ENCODE results near the gene TMEM163. TPM values are rescaled to one million over a fixed set of nuclear protein-coding genes. Genes with fewer than 3 reads are reported as not detected.

The TMEM163 gene
- total RNA-seq, 1 experiment from 2014 or later, result 2.5 TPM

DNA sequence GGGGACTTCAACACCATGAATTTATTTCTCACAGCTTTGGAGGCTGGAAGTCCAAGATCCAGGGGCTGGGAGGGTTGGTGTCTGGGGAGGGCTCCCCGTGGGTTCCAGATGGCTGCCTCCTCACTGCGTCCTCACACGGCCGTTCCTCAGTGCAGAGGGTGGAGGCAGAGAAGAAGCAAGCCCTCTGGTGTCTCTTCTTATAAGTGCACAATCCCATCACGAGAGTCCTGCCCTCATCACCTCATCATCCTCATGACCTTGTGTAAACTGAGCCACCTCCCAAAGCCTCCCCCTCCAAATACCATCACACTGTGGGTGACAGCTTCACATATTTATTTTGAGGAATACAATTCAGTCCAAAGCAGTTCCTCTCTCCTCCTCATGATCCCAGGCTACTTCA, 26.3 kb downstream of the TMEM163 start:
- no peaks in the 10 kb centered on the region for H3K27me3 Mint-ChIP-seq (ENCODE audit: unreplicated experiment)
- no peak for DNase-seq
- intact Hi-C loops (cut with micrococcal nuclease; ENCODE audit: unreplicated experiment), result no loop called here
- CTCF ChIA-PET, result no interaction called here
- no peak overlapping the region for H3K4me3 Mint-ChIP-seq (ENCODE audit: low read depth, unreplicated experiment)
- no peaks in the 10 kb centered on the region for H3K4me1 Mint-ChIP-seq (ENCODE audit: low read depth, unreplicated experiment)
- H3K9me3 Mint-ChIP-seq (ENCODE audit: low read depth, unreplicated experiment), result no peaks in the 10 kb centered on the region
- no TSS peak for BruUV-seq (replicated peaks)
- H3K36me3 Mint-ChIP-seq (ENCODE audit: insufficient read depth, unreplicated experiment), result no peaks in the 10 kb centered on the region
- TF ChIP-seq, protein P1, sequence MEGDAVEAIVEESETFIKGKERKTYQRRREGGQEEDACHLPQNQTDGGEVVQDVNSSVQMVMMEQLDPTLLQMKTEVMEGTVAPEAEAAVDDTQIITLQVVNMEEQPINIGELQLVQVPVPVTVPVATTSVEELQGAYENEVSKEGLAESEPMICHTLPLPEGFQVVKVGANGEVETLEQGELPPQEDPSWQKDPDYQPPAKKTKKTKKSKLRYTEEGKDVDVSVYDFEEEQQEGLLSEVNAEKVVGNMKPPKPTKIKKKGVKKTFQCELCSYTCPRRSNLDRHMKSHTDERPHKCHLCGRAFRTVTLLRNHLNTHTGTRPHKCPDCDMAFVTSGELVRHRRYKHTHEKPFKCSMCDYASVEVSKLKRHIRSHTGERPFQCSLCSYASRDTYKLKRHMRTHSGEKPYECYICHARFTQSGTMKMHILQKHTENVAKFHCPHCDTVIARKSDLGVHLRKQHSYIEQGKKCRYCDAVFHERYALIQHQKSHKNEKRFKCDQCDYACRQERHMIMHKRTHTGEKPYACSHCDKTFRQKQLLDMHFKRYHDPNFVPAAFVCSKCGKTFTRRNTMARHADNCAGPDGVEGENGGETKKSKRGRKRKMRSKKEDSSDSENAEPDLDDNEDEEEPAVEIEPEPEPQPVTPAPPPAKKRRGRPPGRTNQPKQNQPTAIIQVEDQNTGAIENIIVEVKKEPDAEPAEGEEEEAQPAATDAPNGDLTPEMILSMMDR (IDR thresholded peaks at IDR 0.05; ENCODE audit: unreplicated experiment), result no peak
- no peak overlapping the region for H3K27ac Mint-ChIP-seq (ENCODE audit: unreplicated experiment)

DNA sequence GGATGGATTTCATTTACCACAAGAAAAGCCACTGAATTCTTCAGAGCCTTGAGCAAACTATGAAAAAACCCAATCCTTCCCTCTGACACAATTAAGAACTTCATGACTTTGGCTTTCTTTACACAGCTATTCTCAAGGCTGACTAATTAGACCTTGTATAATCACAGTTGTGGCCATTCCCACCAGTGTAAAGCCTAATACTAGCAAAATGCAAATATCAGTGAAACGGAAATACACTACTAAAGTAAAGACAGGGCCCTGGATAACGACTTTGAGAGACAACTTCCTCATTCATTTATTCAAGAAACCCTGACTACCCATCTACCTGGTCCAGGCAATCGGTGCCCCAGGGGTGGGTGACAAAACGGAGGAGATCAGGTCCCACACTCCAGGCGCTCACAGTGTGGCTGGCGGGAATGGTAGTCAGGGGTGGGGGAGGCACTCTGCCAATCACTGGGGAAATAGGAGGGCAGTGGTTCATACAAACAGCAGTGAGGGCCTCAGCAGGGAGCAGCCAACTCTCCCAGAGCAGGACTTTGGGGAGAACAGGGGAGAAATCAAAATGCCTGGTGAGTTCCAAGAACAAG, 28.1 kb downstream of the TMEM163 start:
- Mint-ChIP-seq H3K4me1 (ENCODE audit: low read depth, unreplicated experiment) (no peaks in the 10 kb centered on the region), H3K27ac (ENCODE audit: unreplicated experiment) (no peak overlapping the region), H3K4me3 (ENCODE audit: low read depth, unreplicated experiment) (no peak overlapping the region), H3K27me3 (ENCODE audit: unreplicated experiment) (no peaks in the 10 kb centered on the region), H3K9me3 (ENCODE audit: low read depth, unreplicated experiment) (no peaks in the 10 kb centered on the region), H3K36me3 (ENCODE audit: insufficient read depth, unreplicated experiment) (no peaks in the 10 kb centered on the region)
- TF ChIP-seq, protein P1 (IDR thresholded peaks at IDR 0.05; ENCODE audit: unreplicated experiment), result no peak
- no peak for DNase-seq
- intact Hi-C loops (cut with micrococcal nuclease; ENCODE audit: unreplicated experiment), result no loop called here
- BruUV-seq (replicated peaks), result no TSS peak
- CTCF ChIA-PET, result no interaction called here

DNA sequence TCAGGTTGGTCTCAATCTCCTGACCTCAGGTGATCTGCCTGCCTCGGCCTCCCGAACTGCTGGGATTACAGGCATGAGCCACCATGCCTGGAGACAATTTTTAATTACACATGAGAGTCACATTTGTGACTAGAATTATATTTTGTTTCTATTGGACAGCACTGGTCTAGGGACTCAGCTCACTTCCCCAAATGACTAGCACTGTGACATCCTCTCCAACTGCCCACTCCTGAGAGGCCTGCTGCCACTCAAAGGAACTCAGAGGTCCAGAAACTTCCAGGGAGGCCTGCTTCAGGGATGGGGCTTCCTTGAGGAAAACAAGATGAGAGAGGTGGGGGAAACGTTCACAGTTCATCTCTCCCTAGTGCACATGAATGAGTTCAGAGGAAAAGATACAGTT, 29.5 kb downstream of the TMEM163 start:
- Mint-ChIP-seq H3K27ac (ENCODE audit: unreplicated experiment) (no peak overlapping the region), H3K36me3 (ENCODE audit: insufficient read depth, unreplicated experiment) (no peaks in the 10 kb centered on the region), H3K27me3 (ENCODE audit: unreplicated experiment) (no peaks in the 10 kb centered on the region), H3K9me3 (ENCODE audit: low read depth, unreplicated experiment) (no peaks in the 10 kb centered on the region), H3K4me3 (ENCODE audit: low read depth, unreplicated experiment) (no peak overlapping the region), H3K4me1 (ENCODE audit: low read depth, unreplicated experiment) (peaks cover 8% of the 10 kb centered on the region)
- CTCF ChIA-PET, result no interaction called here
- intact Hi-C loops (cut with micrococcal nuclease; ENCODE audit: unreplicated experiment), result no loop called here
- TF ChIP-seq, protein P1 (IDR thresholded peaks at IDR 0.05; ENCODE audit: unreplicated experiment), result no peak
- no TSS peak for BruUV-seq (replicated peaks)
- DNase-seq, result no peak

DNA sequence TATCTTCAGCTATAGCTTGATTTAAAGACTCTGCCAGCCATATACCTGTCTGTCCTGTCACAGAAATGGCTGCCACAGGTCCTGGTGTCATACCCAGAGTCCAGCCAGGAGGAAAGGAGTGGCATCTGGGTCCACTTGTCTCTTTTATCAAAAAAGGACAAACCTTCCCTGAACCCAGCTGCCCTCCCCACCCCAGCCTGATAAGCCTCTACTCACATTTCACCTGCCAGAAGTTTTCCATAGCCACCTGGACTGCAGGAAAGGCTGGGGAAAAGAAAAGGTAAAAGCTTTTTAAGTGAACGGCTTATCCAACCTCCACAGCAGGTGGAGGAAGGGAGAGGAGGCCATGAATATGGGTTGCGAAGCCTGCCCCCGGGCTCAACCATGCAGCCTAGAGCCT, 32.8 kb downstream of the TMEM163 start:
- Mint-ChIP-seq H3K27me3 (ENCODE audit: unreplicated experiment) (no peaks in the 10 kb centered on the region), H3K36me3 (ENCODE audit: insufficient read depth, unreplicated experiment) (no peaks in the 10 kb centered on the region), H3K4me1 (ENCODE audit: low read depth, unreplicated experiment) (peaks cover 42% of the 10 kb centered on the region), H3K4me3 (ENCODE audit: low read depth, unreplicated experiment) (no peak overlapping the region), H3K27ac (ENCODE audit: unreplicated experiment) (no peak overlapping the region), H3K9me3 (ENCODE audit: low read depth, unreplicated experiment) (no peaks in the 10 kb centered on the region)
- TF ChIP-seq, protein P1 (IDR thresholded peaks at IDR 0.05; ENCODE audit: unreplicated experiment), result no peak
- CTCF ChIA-PET, result no interaction called here
- intact Hi-C loops (cut with micrococcal nuclease; ENCODE audit: unreplicated experiment), result no loop called here
- no peak for DNase-seq
- no TSS peak for BruUV-seq (replicated peaks)

All from Calu3 (cell line).